HK-2 (cell line): Measurements from ENCODE around the gene TNFRSF13B.

Source experiments
- DNase-seq: peaks from one replicate; pipeline ENCODE4 v3.0.0-alpha.2; 2018; ENCODE audit not compliant: unreplicated experiment

TNFRSF13B gene

GRCh38 chr17:16938496-16939207 lies 33.3 kb downstream of the TNFRSF13B start:
- DNase-seq = no peak

GRCh38 chr17:16938031-16938430 lies 33.9 kb downstream of the TNFRSF13B start:
- DNase-seq = no peak

GRCh38 chr17:16937431-16937830 lies 34.5 kb downstream of the TNFRSF13B start:
- DNase-seq = no peak

- DNase-seq = no peak
These were observed 35.2 kb downstream of the TNFRSF13B start for GRCh38 chr17:16936536-16937310.

- DNase-seq = no peak
These were observed 36.1 kb downstream of the TNFRSF13B start for GRCh38 chr17:16935786-16936185.

GRCh38 chr17:16935241-16935663 lies 36.7 kb downstream of the TNFRSF13B start:
- no peak for DNase-seq

GRCh38 chr17:16934836-16935235 lies 37.1 kb downstream of the TNFRSF13B start:
- DNase-seq = no peak

GRCh38 chr17:16934133-16934795 lies 37.7 kb downstream of the TNFRSF13B start:
- DNase-seq = no peak

GRCh38 chr17:16933317-16934132 lies 38.4 kb downstream of the TNFRSF13B start:
- DNase-seq = no peak

- DNase-seq = no peak
These were observed 39.3 kb downstream of the TNFRSF13B start for GRCh38 chr17:16932611-16933010.

- DNase-seq = no peak
These were observed 39.8 kb downstream of the TNFRSF13B start for GRCh38 chr17:16932156-16932555.

GRCh38 chr17:16931318-16932060 lies 40.4 kb downstream of the TNFRSF13B start:
- no peak for DNase-seq

GRCh38 chr17:16930571-16931317 lies 41.2 kb downstream of the TNFRSF13B start:
- no peak for DNase-seq

GRCh38 chr17:16929757-16930520 lies 42.0 kb downstream of the TNFRSF13B start:
- DNase-seq = no peak

- DNase-seq = no peak
These were observed 42.8 kb downstream of the TNFRSF13B start for GRCh38 chr17:16929035-16929680.

GRCh38 chr17:16928406-16929034 lies 43.4 kb downstream of the TNFRSF13B start:
- no peak for DNase-seq

GRCh38 chr17:16927641-16928321 lies 44.1 kb downstream of the TNFRSF13B start:
- DNase-seq = no peak
